SHP77 (cell line): Measurements from ENCODE around the gene OCRL.

Experiments used
- DNase-seq, 2 experiments: peaks; one replicate each; lab custom pipeline; 2025; lab: John Stamatoyannopoulos, UW

OCRL gene

GRCh38 chrX:129585167-129585566 is 45.1 kb downstream of the OCRL start:
- DNase-seq: no peak

GRCh38 chrX:129585691-129586090 is 45.6 kb downstream of the OCRL start:
- DNase-seq: no peak

DNA sequence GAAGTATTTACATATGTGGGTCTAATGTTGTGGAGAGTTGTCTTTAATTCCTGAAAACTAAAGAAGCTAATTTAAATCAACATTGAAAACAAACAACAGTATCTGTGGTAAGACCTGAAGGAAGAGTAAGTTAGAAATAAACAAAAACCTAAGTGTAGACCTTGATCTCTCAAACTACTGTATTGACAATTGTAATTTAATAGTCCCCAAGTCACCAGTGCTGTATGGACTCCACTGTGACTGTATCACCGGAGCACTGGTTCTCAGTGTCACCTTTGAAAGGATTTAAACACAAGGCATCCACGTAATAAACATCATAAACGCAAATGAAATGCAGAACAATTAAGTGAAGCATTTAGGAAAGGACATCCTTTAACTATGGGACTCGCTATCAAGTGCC is 46.4 kb downstream of the OCRL start:
- no peak for DNase-seq

GRCh38 chrX:129590596-129590995 is 50.5 kb downstream of the OCRL start:
- DNase-seq: no peak

- no peak for DNase-seq
These were observed 53.1 kb downstream of the OCRL start for GRCh38 chrX:129593137-129593536.

DNA sequence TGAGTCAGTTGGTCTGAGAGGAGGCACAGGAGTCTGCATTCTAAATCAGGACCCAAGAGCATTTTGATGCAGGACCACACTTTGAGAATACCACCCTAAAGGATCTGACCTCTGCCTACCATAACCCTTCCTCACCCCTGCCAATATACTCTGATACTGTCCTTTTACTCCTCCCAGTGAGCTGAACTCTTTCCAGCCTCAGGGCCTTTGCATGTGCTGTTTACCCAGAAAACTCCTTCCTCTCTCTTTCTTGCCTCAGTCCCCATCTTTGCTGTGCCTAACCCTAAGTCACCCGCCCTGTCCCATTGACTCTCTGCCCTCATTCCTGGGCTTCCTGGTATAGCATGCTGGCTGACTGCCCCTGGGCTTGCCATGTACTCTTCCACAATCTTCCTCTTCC is 54.7 kb downstream of the OCRL start:
- DNase-seq: no peak

DNA sequence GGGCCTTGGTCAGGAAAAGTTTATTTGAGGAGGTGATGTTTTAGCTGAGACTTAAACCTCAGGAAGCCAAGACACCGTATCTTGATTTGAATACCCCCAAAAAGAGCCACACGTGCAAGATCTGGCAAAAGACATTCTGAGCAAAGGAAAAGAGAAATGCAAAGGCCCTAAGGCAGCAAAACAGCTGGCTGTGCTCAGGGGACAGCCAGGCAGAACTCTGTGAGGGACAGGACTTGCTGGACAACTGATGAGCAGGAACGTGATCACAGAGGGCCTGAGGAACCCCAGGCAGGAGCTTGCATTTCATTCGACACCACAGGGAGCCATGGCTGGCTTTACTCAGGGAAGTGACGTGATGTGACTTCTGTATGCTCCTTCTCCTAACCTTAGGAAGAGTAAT is 56.0 kb downstream of the OCRL start:
- no peak for DNase-seq

DNA sequence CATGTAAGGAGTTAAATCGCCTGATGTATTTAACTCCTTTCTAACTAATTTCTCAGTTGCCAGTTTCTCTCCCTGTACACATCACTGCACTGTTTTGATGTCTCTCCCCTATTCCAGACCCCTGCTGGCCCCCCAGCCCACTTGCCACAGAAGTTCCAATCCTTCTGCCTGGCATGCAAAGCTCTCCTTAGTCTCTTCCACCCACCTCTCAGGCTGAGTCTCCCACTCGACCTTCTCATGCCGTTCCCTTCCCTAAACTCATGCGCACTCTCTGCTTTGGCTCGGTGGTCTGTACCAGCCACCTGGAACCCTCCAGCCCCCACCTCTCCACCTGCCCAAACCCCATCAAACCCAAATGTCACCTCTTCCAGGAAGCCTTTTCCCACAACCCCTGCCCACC is 57.8 kb downstream of the OCRL start:
- DNase-seq: no peak

GRCh38 chrX:129599499-129599898 is 59.4 kb downstream of the OCRL start:
- no peak for DNase-seq

DNA sequence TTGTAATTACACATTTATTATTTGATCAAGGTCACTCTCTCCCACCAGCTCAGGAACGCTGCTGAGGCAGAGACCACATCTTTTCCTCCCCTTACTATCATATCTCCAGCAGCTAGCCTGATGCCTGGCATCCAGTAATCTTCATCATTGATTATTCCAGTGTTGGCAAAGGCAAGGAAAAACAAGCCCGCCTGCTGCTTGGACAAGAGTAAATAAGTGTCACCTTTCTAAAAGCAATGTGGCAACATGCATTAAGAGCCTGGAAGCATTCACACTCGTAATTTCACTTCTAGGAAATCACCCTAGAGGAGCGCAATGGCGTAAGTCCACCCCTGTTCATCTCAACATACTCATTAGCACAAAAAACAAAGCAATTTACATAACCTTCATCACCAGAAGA is 59.9 kb downstream of the OCRL start:
- no peak for DNase-seq

DNA sequence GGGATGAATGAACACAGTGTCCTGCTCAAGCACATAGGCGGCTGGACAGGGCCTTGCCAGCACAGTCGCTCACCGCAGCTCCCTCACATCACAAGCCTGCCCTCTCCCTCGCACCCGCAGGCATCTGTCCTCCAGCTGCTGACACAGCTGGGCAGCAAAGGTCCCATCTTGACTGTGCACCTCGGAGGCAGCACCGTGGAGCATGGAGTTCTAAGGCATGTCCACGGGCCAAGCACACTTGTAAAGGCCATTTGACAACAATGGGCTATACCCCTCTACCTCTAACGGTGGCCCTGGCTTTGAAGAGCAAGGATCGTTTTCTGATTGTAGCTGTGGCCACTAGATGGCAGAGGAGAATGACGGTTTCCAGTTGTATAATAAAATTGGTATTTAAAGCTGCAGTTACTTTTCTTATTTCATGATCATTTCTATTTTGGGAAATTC is 60.9 kb downstream of the OCRL start:
- DNase-seq: peak; percentile 1 to 28

- peak; percentile 1 to 10 for DNase-seq
These were observed 66.9 kb downstream of the OCRL start for GRCh38 chrX:129606918-129607317.

DNA sequence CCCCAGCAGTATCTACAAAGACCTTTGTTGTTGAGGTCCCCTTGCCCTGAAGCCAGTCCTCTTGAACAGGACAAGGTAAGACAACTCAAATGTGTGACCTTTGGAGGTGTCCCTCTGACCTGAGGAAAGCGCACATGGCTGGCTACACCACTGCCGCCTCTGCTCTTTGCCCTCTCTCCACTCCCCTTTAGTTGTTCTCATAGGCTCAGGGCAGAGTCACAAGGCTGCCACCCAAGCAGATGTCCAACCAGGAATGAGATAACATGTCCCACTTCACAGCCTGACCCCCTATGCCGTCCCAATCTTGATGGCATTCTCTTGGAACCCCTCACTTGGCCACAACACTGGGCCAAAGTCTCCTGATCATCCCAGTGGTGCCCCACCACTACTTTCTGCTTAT is 68.4 kb downstream of the OCRL start:
- DNase-seq: no peak

DNA sequence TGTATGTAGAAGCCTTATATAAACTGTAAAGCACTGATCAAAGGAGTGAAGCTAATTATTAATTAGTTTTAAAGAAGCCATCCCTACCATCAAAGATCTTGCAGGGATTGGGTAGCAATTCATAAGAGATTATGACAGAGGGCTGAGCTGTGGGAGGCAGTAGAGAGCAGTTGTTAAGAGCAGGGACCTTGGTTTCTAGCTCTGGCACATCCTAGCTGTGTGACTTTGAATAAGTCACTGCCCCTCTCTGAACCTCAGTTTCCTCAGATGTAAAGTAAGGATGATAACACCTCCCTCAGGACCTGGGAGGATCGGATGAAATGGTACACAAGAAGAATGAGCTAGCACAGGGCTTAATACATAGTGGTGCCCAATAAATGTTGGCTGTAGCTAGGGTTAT is 69.3 kb downstream of the OCRL start:
- DNase-seq: no peak

DNA sequence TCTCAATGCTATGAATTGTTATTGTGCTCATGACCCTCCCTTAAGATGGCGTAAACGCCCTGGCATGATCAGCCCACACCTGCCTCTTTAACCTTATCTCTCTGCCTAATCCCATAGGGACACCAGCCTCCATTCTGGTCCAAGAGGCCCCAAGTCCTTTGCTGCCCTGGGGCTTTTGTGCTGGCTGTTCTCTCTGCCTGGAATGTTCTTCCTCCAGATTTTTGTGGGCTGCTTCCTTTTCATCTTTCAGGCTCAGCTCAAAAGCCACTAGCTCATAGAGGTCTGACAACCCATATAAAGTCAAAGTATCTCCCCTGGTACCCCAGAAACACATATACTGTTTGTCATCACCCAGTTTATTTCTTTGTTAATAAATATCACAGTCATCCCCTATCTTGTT is 72.3 kb downstream of the OCRL start:
- no peak for DNase-seq

DNA sequence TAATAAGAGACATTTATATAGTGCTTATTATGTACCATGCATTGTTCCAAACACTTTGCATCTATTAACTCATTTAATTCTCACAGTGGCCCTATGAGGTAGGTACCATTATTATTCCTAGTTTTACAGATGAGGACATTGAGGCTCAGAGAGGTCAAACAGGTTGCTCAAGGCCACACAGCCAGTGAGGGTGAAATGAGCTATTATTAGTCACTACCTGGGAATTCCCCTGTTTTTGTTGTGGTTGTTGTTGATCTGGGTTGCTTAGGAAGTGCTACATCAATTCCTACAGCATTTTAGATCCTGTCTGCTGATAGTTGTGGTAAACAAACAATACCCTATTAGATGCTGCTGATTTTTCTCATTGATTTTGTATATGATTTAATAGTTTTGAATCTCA is 73.5 kb downstream of the OCRL start:
- DNase-seq: no peak

DNA sequence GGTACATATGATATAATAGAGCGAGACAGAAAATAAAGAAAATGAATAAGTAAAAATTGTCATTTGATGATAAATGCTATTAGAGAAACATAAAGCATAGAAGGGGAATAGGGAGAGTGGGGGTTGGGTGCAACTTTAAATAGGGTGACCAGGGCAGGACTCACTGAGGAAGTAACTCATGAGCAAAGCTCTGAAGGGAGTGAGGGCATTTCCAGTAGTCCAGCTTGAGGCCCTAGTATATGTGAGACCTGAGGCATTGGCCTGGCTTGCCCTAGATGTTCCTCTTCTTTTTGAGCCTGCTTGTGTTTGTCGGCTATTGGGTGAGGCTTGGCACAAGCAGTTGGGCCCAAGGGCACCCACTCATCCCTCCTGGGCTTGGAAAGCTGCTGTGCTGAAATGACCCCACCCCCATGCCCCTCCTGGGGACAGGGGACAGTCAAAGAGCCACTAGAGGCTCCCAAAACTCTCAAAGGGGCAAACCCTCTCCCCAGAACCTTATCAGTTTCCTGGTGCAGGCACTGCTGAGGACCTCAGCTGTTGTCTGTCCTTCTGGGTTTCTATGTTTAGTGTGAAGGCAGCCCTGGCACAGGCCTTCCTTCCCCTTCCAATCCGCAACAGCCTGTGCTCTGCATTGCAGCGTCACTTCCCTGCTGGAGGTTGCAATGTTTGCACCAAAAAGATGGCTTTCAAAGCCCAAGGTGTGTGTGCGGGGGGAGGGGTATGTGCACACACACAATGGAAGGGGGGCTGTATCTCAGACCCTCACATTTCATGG is 74.6 kb downstream of the OCRL start:
- DNase-seq: no peak

DNA sequence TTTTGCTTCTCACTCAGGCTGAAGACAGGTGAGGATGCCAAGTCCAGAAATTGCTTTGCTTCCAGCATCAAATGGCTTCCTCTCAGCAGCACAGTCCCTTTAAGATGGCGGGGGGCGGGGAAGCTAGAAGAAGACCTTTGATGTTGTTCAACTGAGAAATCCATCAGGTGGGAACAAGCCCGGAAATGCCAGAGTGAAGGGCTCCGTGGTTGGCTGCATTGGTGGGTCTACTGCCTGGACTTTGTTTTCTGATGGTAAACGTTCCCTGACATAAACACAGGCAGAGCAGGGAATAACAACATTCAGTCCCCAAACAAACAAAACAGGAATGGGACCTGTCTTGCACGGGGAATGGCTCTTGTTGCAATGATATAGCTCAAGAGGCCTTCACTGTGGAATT is 77.4 kb downstream of the OCRL start:
- DNase-seq: no peak

DNA sequence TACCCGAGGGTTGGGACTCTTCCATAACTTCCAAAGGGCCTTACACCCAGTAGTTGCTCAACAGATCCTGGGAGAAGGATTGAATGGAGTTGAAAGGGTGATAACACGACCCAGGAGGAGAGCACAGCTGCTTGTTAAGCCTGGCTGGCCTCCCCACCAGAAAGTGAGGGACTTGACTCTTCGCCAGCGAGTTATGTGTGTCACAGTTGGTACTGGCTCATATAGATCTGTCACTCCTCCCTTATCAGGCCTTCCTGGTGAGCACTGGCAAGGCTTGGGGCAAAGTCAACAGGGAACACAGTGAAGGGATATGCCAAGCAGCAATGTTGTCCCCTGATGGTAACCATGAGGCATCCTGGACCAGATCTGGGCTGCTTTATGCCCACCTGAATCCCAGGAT is 78.9 kb downstream of the OCRL start:
- DNase-seq: no peak

DNA sequence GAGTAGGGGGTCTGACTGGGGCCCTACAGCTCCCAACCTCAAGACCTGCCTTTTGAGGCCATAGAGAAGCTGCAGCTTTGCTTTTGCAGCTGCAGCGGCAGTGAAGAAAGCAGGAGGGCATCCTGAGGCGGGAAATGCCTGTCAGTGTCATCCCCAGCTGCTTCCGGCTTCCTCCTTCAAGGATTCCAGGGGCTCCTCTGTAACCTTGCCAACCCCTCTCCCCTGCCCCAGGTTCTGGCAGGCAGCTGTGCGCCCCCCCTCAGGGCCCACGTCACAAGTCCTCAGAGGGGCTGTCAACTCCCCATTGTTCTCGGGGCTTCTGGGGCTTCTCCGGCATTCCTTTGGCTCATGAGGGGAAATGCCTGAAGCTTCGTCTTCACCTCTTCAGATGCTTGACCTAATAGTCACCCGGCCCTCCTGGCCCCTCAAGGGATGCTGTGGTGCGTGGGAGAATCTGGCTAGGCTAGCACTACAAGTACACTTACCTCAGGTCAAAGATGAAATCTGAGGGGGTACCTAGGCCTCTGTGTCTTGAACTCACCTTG is 82.8 kb downstream of the OCRL start:
- no peak for DNase-seq

DNA sequence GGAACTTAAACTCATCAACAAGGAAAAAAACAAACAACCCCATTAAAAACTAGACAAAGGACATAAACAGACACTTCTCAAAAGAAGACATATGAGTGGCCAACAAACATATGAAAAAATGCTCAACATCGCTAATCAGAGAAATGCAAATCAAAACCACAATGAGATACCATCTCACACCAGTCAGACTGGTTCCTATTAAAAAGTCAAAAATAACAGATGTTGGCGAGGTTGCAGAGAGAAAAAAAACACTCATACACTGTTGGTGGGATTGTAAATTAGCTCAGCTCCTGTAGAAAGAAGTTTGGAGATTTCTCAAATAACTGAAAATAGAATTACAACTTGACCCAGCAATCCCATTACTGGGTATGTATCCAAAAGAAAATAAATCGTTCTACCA is 86.0 kb downstream of the OCRL start:
- DNase-seq: no peak

DNA sequence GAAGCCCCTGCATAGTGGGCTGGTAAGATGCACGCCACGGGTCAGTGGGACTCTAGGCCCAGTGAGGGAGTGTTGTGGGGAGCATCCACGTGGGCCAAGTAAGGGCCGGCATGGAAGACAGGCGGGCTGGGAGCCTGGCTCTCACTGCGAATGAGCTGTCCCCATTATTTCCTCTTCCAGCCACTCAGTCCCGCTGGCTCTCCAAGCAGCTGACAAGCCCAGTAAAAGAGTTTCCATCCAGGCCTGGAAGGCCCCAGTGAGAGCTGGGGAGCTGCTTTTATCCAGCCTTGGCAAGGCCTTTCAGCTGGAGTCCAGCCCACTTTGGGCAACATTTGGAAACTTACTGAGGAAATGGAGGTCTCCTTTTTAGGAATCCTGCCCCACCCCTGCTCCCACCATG is 89.8 kb downstream of the OCRL start:
- DNase-seq: no peak

GRCh38 chrX:129631849-129632248 is 91.8 kb downstream of the OCRL start:
- DNase-seq: no peak

- no peak for DNase-seq
These were observed 92.4 kb downstream of the OCRL start for GRCh38 chrX:129632443-129632842.
